Endothelial cell of umbilical vein (primary cell): Measurements from ENCODE around the gene SYNPO2. TPM values are rescaled to one million over a fixed set of nuclear protein-coding genes. Genes with fewer than 3 reads are reported as not detected.
A peak's percentile ranks its signal among the peaks of the same experiment; 100 is the strongest.

Experiments
- BruUV-seq: library from RNA; stranded (reverse); fragments of 400-500 nt; replicated peaks from 2 replicates; lab custom pipeline; 2021; lab: Mats Ljungman, UMichigan
- CTCF ChIA-PET: fragments of 300-600, 350-600 bp; sonication (Branson Sonifier 250); formaldehyde crosslinking; loops from one replicate; lab custom pipeline; 2021; ENCODE audit warnings: antibody characterized with exemption, inconsistent platforms; lab: Charles Lee
- POLR2A ChIA-PET: fragments of 300-600, 350-600 bp; sonication (Branson Sonifier 250); formaldehyde crosslinking; loops from one replicate; lab custom pipeline; 2021; ENCODE audit warnings: antibody characterized with exemption, inconsistent platforms; lab: Charles Lee
- DNase-seq: peaks from one replicate; pipeline ENCODE4 v3.0.0-alpha.2; 2011; ENCODE audit warnings: low read depth, low spot score
- FAIRE-seq: peaks from 2 replicates; lab custom pipeline; 2011; peaks lifted over from hg19 to GRCh38; lab: Jason Lieb, UNC
- H2AFZ ChIP-seq: 2 replicates; pipeline ENCODE4 v1.6.0; 2012; ENCODE audit warnings: low read depth, low read length, control low read depth, inconsistent platforms
- H3K27ac ChIP-seq: 2 replicates; pipeline ENCODE4 v1.5.1; 2011; ENCODE audit warnings: low read depth, mild to moderate bottlenecking, control low read depth, low read length, moderate library complexity; ENCODE audit not compliant: insufficient read depth
- H3K27me3 ChIP-seq, 2 experiments: 2 replicates each; pipeline versions ENCODE4 v1.6.0 to v1.6.1; 2011; ENCODE audit warnings: low read length in 2 of 2, mixed read lengths in 1 of 2; ENCODE audit not compliant: control insufficient read depth in 2 of 2, insufficient read depth in 2 of 2
- H3K36me3 ChIP-seq, 2 experiments: 2 replicates in 1 of 2; 3 replicates in 1 of 2; pipeline ENCODE4 v1.5.1; 2011; ENCODE audit warnings: low read length in 2 of 2, mild to moderate bottlenecking in 1 of 2, moderate library complexity in 1 of 2; ENCODE audit not compliant: control insufficient read depth in 2 of 2, insufficient read depth in 2 of 2; ENCODE audit errors: extremely low read depth in 1 of 2
- H3K4me1 ChIP-seq: 3 replicates; pipeline ENCODE4 v1.5.1; 2011; ENCODE audit warnings: mild to moderate bottlenecking, low read length; ENCODE audit not compliant: control insufficient read depth, insufficient read depth; ENCODE audit errors: extremely low read depth
- H3K4me2 ChIP-seq: 2 replicates; pipeline ENCODE4 v1.6.1; 2011; ENCODE audit warnings: low read length, control low read depth, mixed read lengths; ENCODE audit not compliant: insufficient read depth
- H3K4me3 ChIP-seq, 3 experiments: fragments of 200-600 bp in 1 of 3; sonication (generic), shearing (Covaris generic) in 1 of 3; replicated peaks in 1 of 3; 2 replicates each; pipeline ENCODE4 v1.5.1; 2011 to 2016; ENCODE audit warnings: control low read depth in 3 of 3, low read length in 3 of 3, mild to moderate bottlenecking in 2 of 3, inconsistent platforms in 1 of 3, low read depth in 1 of 3, moderate library complexity in 1 of 3; ENCODE audit not compliant: insufficient read depth in 1 of 3
- H3K79me2 ChIP-seq: 2 replicates; pipeline ENCODE4 v1.6.0; 2012; ENCODE audit warnings: low read length, inconsistent platforms; ENCODE audit not compliant: control insufficient read depth, insufficient read depth
- H3K9ac ChIP-seq: replicated peaks from 2 replicates; pipeline ENCODE3; 2011; ENCODE audit warnings: low read length, control low read depth; ENCODE audit not compliant: insufficient read depth; ENCODE audit errors: extremely low read depth
- H3K9me1 ChIP-seq: replicated peaks from 3 replicates; pipeline ENCODE4 v1.6.0; 2011; ENCODE audit warnings: mild to moderate bottlenecking, low read length; ENCODE audit not compliant: control insufficient read depth, insufficient read depth; ENCODE audit errors: extremely low read depth
- H3K9me3 ChIP-seq: replicated peaks from 2 replicates; pipeline ENCODE4 v1.5.1; 2012; ENCODE audit warnings: low read length, inconsistent platforms; ENCODE audit not compliant: control insufficient read depth, insufficient read depth
- H4K20me1 ChIP-seq: replicated peaks from 2 replicates; pipeline ENCODE3; 2011; ENCODE audit warnings: mild to moderate bottlenecking, low read length; ENCODE audit not compliant: control insufficient read depth, insufficient read depth; ENCODE audit errors: extremely low read depth
- EZH2 ChIP-seq: IDR thresholded peaks from 2 replicates; pipeline ENCODE4 v1.6.1; 2012; ENCODE audit warnings: borderline replicate concordance, low read depth, mild to moderate bottlenecking, moderate library complexity, low read length, inconsistent platforms; ENCODE audit not compliant: severe bottlenecking
- FOS ChIP-seq: IDR thresholded peaks from 2 replicates; pipeline ENCODE4 v1.6.1; 2011; ENCODE audit warnings: mild to moderate bottlenecking, low read length, moderate library complexity, borderline replicate concordance; ENCODE audit not compliant: insufficient read depth
- GATA2 ChIP-seq: IDR thresholded peaks from 2 replicates; pipeline ENCODE4 v1.7.0; 2011; ENCODE audit warnings: low read depth, mild to moderate bottlenecking, moderate library complexity, mixed read lengths, low read length; ENCODE audit not compliant: insufficient read length, insufficient read depth
- JUN ChIP-seq: IDR thresholded peaks from 2 replicates; pipeline ENCODE4 v1.6.1; 2011; ENCODE audit warnings: borderline replicate concordance, low read depth; ENCODE audit not compliant: insufficient read length, insufficient read depth
- MYC ChIP-seq: IDR thresholded peaks from one replicate; pipeline ENCODE4 v1.6.1; 2011; ENCODE audit warnings: mild to moderate bottlenecking, low read depth, low read length
- POLR2A ChIP-seq: IDR thresholded peaks from 2 replicates; pipeline ENCODE4 v1.6.1; 2012; ENCODE audit warnings: low read depth, mild to moderate bottlenecking, control low read depth, low read length
- POLR2AphosphoS5 ChIP-seq: IDR thresholded peaks from 2 replicates; pipeline ENCODE4 v1.6.1; 2012; ENCODE audit warnings: low read depth, mild to moderate bottlenecking, control low read depth, low read length, moderate library complexity; ENCODE audit not compliant: insufficient read depth
- dilution Hi-C: fragments of 300-500 bp; cut with MboI; formaldehyde crosslinking; loops from one replicate; pipeline ENCODE4 v1.15.0; 2019; ENCODE audit warnings: low sequenced_read_pairs; ENCODE audit not compliant: extremely low pct_ligation_motif_present
- intact Hi-C: fragments of 100-400 bp; cut with micrococcal nuclease; formaldehyde crosslinking; loops from one replicate; pipeline ENCODE4 v1.10.0; 2022
- polyA plus RNA-seq, 4 experiments: library from polyadenylated mRNA; depleted of rRNA in 3 of 4; stranded (reverse) in 3 of 4; unstranded in 1 of 4; fragments of >200 nt; gene quantifications; 2 replicates each; pipeline versions ENCODE4 v1.2.1 to v1.2.3, GENCODE V29; 2011 to 2012; ENCODE audit warnings: missing spikeins in 1 of 4
- total RNA-seq: library from RNA; stranded (reverse); gene quantifications from 2 replicates; pipeline ENCODE4 v1.2.3, GENCODE V29; 2021
- TF ChIP-seq, protein P1 (sequence below): IDR thresholded peaks from 2 replicates; pipeline ENCODE4 v1.6.1; 2011; ENCODE audit not compliant: insufficient read depth, insufficient read length
- TF ChIP-seq, protein P2 (sequence below), 2 donors: IDR thresholded peaks; 1 replicate in 1 of 2; 2 replicates in 1 of 2; pipeline ENCODE4 v1.5.1; 2011; ENCODE audit warnings: low read length in 2 of 2, mild to moderate bottlenecking in 2 of 2, moderate library complexity in 2 of 2, control low read depth in 1 of 2, inconsistent platforms in 1 of 2, low read depth in 1 of 2; ENCODE audit not compliant: insufficient read depth in 1 of 2; ENCODE audit errors: extremely low read depth in 1 of 2

Gene SYNPO2
- total and polyA plus RNA-seq, 2 donors (not counting 3 experiments of a cell fraction or from before 2014, with no cell fraction given), result 0.06 to 0.13 TPM

DNA sequence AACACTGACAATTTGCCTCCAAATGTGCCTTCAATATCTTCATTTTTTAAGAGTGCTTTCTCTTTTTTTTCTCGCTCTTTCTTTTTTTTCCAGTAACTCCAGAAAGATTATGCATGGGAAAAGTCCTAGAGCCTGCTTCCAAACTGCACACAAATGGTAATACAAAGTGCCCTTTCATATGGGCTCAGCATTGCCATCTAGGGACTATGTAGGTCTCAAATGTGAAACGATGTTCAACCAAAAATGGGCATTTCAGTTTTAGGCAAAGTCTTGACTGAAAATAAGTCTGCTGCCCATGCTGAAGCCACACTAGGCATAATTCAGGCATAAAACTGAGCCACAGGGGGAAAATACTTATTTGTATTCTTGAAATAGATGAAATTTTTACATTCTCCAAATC lies 65.6 kb downstream of the SYNPO2 start:
- H3K9me3 ChIP-seq, result no peaks in the 10 kb centered on the region
- H3K9ac ChIP-seq, result no peak overlapping the region
- H4K20me1 ChIP-seq, result no peaks in the 10 kb centered on the region
- no peaks in the 10 kb centered on the region for H3K9me1 ChIP-seq
- H3K27ac ChIP-seq, result no peak overlapping the region
- CTCF ChIA-PET, result interaction anchor here (1.2 kb wide), 1 partner anchor 16 kb away, joined by 3 read pairs; no protein-coding TSS in a partner anchor
- FAIRE-seq, result peak; percentile 18
- no peak overlapping the region for H3K4me3 ChIP-seq
- peak; percentile 32 for DNase-seq
- BruUV-seq, result no TSS peak
- dilution Hi-C loops (no loop called here), intact Hi-C loops (no loop called here)
- TF ChIP-seq, protein P1, sequence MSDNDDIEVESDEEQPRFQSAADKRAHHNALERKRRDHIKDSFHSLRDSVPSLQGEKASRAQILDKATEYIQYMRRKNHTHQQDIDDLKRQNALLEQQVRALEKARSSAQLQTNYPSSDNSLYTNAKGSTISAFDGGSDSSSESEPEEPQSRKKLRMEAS, result no peak
- TF ChIP-seq FOS (no peak), POLR2AphosphoS5 (no peak)
- TF ChIP-seq, protein P2, sequence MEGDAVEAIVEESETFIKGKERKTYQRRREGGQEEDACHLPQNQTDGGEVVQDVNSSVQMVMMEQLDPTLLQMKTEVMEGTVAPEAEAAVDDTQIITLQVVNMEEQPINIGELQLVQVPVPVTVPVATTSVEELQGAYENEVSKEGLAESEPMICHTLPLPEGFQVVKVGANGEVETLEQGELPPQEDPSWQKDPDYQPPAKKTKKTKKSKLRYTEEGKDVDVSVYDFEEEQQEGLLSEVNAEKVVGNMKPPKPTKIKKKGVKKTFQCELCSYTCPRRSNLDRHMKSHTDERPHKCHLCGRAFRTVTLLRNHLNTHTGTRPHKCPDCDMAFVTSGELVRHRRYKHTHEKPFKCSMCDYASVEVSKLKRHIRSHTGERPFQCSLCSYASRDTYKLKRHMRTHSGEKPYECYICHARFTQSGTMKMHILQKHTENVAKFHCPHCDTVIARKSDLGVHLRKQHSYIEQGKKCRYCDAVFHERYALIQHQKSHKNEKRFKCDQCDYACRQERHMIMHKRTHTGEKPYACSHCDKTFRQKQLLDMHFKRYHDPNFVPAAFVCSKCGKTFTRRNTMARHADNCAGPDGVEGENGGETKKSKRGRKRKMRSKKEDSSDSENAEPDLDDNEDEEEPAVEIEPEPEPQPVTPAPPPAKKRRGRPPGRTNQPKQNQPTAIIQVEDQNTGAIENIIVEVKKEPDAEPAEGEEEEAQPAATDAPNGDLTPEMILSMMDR (IDR thresholded peaks at IDR 0.05; ENCODE audit: extremely low read depth in 1 of 2, insufficient read depth in 1 of 2, low read depth in 1 of 2, low read length in 2 of 2), result peak in 1 of 2 donors; percentile 15
- no peaks in the 10 kb centered on the region for H3K79me2 ChIP-seq
- H3K36me3 ChIP-seq, result no peaks in the 10 kb centered on the region
- no peaks in the 10 kb centered on the region for H3K27me3 ChIP-seq
- H3K4me1 ChIP-seq, result no peaks in the 10 kb centered on the region
- H3K4me2 ChIP-seq, result no peak overlapping the region
- POLR2A ChIA-PET, result no interaction called here
- no peak overlapping the region for H2AFZ ChIP-seq

DNA sequence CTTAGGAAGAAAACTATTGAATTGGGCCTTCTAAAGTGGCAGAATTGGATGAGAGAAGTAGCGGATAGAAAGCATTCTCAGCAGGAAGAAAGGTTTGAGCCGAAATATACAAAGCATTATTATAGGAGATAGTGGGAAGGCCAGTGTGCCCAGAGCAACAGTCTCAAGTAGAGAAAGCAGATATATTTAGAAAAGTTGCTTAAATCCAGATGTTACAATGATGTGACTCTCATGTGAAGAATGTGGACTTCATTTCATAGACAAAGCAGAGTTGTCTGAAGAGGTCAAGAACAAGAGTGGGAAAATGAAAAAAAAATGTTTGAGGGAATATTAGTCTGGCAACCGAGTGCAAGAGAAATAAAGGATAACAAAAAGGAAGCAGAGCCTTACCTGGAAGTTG lies 66.9 kb downstream of the SYNPO2 start:
- CTCF ChIA-PET, result interaction anchor here (1.0 to 1.2 kb wide), 3 partner anchors 14 to 270 kb away, joined by 3 read pairs; partner anchors contain the start of gene METTL14
- Histone ChIP-seq H3K9ac (no peak overlapping the region), H3K4me2 (no peak overlapping the region)

More for the DNA sequence above, 66.9 kb downstream of the SYNPO2 start:
- Histone ChIP-seq H4K20me1 (no peaks in the 10 kb centered on the region), H3K36me3 (no peaks in the 10 kb centered on the region), H3K9me1 (no peaks in the 10 kb centered on the region), H3K4me3 (no peak overlapping the region), H3K79me2 (no peaks in the 10 kb centered on the region), H3K4me1 (no peaks in the 10 kb centered on the region), H2AFZ (no peak overlapping the region), H3K9me3 (no peaks in the 10 kb centered on the region), H3K27me3 (no peaks in the 10 kb centered on the region), H3K27ac (no peak overlapping the region)
- no peak for TF ChIP-seq POLR2A
- TF ChIP-seq MYC, result no peak
- TF ChIP-seq EZH2, result no peak
- TF ChIP-seq, protein P1, result no peak
- no peak for TF ChIP-seq GATA2
- TF ChIP-seq FOS, result no peak
- TF ChIP-seq POLR2AphosphoS5, result no peak
- TF ChIP-seq, protein P2 (IDR thresholded peaks at IDR 0.05; ENCODE audit: extremely low read depth in 1 of 2, insufficient read depth in 1 of 2, low read depth in 1 of 2, low read length in 2 of 2), result no peak
- no peak for TF ChIP-seq JUN
- POLR2A ChIA-PET, result no interaction called here
- intact Hi-C loops, result no loop called here
- DNase-seq (no peak), FAIRE-seq (no peak)
- no TSS peak for BruUV-seq
- dilution Hi-C loops, result no loop called here
